GM19438 (cell line): ENCODE data around the gene SPI1.
A peak's percentile ranks its signal among the peaks of the same experiment; 100 is the strongest.

Experiments used
- ATAC-seq: cut with Tn5 transposase; IDR thresholded peaks from one replicate; pipeline ENCODE4 v1.9.1; 2021; ENCODE audit warnings: low read depth; ENCODE audit not compliant: unreplicated experiment

The SPI1 gene

DNA sequence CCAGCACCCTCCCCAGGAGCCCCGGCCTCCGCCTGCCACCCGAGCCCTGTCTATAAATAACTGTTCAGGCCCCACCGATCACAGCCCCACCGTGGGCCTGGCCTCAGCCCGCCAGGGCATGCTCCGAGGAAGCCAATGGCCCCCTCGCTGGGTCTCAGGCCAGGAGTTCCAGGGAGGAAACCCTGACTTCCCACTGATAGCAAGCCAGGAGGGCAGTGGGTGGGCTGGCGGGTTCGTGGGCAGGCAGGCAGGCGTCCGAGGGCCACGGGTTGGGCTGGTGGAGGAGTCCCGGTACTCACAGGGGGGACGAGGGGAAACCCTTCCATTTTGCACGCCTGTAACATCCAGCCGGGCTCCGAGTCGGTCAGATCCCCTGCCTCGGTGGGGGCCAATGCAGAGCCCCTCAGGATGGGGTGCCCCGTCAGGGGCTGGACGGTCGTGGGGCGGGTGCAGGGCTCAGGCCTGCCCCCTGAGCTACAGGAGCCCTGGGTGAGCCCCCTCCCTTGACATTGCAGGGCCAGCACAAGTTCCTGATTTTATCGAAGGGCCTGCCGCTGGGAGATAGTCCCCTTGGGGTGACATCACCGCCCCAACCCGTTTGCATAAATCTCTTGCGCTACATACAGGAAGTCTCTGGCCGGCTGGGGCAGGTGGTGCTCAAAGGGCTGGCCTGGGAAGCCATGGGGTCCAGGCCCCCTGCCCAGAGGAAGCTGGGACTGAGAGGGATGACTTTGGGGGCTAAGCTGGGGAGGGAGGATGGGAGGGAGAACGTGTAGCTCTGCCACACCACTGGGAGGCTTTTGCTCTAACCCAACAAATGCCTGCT is at the start of gene SPI1:
TSS of gene SPI1 (minus strand) at position 538 of the 826 bp plus-strand sequence. CDS start at position 344, 194 bp downstream.
- ATAC-seq, result peak; percentile 68

DNA sequence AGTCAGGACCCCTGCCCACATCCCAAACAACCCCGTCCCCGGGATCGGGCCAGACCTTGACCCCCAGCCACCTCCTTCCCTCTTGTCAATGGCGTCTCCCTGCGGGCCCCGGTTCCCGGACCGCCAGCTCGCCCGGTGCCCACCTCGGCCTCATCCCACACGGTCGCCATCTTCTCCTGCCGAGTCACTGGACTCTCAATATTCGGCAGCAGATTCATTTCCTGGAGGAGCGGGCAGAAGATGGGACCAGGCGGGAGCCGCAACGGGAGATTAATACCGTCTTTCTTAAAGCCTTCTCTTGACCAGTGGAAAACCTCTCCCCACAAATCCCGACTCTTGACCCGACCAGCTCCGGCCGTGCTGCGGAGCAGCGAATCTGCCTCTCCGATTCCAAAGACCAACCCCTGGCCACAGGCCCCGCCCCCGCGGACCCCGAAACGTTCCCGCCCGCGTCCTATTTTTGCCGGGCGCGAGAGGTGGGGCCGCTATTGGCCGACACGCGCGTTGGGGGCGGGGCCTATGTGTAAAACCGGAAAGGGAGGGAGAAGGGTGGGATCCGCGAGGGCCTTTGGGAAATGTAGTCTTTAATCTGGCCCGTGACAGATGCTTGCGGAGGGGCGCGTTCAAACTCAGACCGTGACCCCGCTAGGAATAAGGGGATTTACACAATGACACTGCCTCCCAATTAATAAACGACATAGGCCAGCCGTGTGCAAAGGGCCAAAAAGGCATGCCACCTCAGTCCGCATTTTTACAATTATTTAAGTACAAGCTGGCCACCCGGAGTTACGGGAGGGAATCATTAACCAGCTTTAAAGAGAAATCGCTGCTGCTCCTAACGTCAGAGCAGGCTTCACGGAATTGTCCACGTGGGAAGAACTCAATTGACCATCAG is 48.0 kb upstream of the SPI1 start, which contains the start of gene PSMC3:
TSS of gene PSMC3 (minus strand) at position 378 of the 895 bp plus-strand sequence. CDS start at position 218, 160 bp downstream.
- ATAC-seq, result peak; percentile 85

DNA sequence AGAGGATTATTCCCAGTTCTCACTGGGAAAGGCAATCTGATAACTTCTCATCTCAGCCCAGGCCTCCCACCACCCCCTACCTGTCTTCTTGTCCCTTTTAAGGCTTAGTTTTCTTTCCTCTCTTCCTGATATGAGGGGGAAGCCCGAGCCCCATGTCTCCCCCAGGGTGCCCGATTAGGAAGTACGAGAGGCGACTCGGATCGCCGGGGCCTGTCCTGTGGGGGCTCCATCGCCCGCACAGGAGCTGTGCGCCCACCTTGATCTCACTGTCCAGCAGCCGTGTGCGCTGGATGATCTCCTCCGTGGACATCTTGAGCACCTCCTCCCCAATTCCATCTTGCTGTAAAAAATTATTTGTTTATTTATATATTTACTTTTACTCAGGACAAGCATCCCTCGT is 47.3 kb upstream of the SPI1 start:
- ATAC-seq, result no peak

DNA sequence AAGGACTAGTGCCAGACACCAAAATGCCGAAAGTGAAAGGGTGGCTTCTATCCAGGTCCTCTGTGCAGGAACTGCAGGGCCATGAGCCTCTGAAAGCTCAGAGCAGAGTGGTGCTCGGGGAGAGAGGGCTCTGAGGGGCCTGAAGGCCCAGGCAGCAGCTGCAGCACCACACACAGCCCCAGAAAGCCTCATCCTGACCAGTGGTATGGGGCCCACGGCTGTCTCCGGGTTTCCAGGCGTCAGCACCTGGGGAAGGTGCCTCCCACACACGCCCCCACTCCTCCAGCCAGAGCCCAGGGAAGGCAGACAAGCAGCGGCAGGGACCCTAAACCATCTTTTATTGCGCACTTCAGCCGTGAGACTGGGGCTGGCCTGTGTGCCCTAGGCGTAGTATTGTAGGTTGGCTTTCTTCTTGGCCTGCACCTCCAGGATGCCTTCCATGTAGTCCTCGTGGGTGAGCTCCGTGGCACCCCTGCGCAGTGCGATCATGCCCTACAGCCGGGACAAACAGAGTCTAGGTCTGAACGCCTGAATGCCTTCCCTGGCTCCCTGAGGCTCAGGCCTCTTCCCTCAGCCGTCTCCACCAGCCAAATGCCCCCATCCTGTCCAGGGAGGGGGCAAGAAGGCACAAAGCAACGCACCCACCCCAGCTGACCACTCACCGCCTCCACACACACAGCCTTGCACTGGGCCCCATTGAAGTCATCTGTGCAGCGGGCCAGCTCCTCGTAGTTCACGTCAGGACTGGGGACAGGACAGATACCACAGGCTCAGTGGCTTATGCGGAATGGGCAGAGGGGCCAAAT is 40.3 kb upstream of the SPI1 start:
- ATAC-seq, result no peak

DNA sequence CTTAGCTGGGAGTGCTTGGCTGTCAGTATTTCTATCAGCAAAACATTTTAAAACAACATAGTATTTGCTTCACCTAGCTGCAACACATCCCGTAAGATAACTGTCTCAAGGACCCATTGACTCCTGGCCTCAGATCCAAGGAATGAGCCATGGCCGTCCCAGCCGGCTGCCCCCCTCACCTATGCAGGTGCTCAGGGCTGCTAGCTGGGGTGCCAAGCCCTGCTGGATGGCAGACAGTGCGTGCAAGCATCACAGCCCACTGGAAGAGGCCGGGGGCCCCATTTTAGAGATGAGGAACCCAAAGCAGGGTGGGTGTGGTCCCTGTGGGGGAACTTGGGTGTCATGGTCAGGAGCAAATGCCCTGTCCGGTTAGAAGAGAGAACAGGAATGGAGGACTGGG is 39.4 kb upstream of the SPI1 start:
- no peak for ATAC-seq

DNA sequence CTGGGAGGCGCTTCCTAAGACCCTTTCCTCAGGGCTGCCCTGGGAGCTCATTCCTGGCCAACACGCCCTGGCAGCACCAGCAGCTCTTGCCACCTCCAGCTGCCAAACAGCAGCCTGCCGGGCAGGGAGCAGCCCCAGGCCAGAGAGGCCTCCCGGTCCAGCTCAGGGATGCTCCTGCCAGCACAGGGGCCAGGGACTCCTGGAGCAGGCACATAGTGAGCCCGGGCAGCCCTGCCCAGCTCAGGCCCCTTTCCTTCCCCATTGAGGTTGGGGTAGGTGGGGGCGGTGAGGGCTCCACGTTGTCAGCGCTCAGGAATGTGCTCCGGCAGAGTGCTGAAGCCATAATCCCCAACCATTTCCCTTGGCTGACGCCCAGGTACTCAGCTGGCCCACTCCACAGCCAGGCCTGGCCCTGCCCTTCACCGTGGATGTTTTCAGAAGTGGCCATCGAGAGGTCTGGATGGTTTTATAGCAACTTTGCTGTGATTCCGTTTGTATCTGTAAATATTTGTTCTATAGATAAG is 37.7 kb upstream of the SPI1 start:
- ATAC-seq, result no peak

DNA sequence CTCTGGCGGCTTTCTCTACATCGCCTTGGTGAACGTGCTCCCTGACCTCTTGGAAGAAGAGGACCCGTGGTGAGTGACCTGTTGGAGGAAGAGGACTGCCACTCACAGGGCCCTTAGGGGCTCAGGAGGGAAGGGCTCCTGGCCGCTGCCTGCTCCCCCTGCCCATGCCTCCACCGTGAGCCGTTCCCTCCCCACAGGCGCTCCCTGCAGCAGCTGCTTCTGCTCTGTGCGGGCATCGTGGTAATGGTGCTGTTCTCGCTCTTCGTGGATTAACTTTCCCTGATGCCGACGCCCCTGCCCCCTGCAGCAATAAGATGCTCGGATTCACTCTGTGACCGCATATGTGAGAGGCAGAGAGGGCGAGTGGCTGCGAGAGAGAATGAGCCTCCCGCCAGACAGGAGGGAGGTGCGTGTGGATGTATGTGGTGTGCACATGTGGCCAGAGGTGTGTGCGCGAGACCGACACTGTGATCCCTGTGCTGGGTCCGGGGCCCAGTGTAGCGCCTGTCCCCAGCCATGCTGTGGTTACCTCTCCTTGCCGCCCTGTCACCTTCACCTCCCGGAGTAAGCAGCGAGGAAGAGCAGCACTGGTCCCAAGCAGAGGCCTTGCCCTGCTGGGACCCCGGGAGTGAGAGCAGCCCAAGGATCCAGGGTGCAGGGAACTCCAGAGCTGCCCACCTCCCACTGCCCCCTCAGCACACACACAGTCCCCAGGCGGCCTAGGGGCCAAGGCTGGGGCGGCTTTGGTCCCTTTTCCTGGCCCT is 36.9 kb upstream of the SPI1 start:
- no peak for ATAC-seq

DNA sequence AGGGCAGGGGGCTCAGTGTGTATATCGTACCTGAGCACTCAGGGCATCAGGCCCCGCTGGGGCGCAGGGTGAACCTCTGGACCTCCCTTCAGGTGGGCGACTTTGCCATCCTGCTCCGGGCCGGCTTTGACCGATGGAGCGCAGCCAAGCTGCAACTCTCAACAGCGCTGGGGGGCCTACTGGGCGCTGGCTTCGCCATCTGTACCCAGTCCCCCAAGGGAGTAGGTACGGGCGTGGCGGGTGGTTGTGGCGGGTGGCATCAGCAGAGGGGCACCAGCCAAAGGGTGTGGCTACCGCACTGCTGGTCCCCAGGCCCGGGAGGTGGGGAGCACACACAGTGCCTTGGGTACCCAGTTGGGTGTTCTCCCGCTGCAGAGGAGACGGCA is 36.3 kb upstream of the SPI1 start:
- no peak for ATAC-seq

DNA sequence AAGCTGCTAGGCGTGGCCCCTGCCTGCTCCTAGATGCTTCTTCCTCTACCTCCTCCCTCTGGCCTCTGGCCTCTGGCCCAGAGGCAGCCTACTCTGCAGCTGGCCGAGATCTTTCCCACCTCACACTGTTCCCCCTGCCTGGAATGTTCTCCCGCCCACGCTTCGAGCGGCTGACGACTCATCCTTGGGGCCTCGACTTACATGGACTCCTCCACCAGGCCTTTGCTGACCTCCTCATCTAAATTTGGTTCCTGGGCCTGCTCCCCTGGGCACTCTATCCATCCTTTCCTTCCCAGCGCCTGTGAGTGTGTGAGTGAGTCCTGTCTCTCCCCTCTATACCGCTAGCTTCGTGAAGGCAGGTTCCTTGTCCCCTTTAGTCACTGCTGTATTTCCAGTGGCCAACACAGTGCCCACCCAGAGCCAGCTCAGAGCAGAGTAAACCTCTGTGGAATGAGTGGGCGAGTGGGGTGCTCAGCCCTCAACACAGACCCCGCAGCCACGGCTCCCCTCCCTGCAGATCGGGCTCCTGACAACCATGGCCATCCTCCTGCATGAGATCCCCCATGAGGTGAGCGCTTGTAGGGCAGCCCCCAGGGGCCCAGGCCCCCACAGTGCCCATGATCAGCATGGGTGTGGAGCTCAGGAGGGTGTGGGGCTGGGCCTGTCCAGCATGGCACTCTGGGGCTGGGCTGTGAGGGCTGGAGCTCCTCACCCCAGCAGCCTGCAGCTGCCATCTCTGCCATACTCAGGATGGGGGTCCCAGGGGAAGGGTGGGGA is 35.7 kb upstream of the SPI1 start:
- no peak for ATAC-seq

DNA sequence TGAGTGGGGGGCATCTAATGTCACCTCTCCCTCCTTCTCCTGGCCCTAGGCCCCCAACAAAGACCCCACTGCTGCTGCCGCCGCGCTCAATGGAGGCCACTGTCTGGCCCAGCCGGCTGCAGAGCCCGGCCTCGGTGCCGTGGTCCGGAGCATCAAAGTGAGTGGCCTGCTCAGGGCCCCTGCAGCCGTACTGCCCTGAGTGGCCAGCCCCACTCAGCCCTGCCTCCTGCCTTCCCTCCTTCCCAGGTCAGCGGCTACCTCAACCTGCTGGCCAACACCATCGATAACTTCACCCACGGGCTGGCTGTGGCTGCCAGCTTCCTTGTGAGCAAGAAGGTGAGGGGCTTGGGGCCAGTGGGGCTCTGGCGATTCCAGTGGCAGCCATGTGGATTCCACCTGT is 35.0 kb upstream of the SPI1 start:
- no peak for ATAC-seq

DNA sequence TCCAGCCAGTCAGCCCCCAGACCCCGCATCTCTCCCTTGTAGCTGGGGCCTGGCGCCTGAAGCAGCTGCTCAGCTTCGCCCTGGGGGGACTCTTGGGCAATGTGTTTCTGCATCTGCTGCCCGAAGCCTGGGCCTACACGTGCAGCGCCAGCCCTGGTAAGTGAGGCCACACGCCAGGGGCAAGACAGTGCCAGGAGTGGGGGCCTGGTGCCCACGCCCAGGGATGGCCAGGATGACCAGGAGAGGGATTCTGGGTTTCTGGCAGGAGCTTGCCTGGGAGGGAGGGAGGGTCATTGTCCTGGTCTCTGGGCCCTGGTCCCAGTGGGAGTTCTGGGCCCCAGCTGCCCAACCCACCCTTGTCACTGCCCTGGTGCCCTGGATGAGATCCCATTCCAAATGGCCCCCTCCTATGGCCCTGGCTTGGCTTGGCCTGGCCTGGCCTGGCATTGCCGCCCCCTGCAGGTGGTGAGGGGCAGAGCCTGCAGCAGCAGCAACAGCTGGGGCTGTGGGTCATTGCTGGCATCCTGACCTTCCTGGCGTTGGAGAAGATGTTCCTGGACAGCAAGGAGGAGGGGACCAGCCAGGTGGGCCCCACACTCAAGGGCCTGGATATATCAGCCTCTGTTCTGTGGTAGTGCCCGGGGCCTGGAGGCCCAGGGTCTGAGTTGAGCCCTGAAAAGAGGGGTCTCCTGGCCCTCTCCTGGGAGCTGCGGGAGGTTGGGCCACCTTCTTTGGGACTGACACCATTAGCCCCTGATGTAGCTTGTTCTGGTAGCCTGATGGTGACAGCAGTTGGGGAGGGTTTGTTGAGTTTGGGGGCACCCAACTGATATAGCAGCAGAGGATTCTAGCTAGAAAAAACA is 33.8 kb upstream of the SPI1 start:
- ATAC-seq, result no peak

DNA sequence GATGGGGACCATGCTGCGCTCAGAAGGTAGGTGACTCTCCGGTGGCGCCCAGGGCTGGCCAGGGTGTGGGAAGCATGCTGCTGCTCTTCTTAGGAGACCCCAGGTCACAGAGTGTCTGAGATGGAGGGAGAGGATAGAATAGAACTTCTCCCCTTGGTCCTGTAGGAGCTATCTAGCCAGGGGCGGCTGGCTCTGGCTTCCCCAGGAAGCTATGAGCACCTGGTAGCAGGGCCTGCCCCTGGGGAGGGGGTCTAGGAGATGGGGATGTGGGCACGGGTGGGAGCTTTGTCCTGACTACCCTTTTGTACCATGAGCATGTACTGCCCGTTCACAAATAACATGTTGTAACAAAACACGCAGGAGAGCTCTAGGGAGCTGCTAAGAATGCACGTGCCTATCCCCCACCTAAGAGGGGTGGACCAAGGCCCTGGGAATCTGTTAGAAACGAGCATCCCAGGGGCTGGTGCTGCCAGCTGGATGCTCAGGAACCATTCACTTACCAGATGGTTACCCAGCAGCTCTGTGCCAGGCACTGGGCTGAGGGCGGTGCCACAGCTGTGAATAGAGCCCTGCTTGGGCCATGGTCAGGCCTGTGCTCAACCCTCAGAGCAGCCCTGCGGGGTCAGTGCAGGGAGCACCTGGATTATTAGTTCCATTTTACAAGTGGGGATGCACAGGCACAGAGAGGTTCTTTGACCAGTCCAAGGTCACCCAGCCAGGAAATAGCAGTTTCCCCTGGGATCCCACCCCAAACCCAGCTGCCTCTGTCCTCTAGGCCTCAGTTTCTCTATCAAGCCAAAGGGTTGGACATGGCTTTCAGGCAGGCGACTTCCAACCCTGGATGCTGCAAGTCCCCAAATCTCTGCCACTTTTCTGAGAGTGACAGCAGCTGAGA is 32.3 kb upstream of the SPI1 start:
- no peak for ATAC-seq

DNA sequence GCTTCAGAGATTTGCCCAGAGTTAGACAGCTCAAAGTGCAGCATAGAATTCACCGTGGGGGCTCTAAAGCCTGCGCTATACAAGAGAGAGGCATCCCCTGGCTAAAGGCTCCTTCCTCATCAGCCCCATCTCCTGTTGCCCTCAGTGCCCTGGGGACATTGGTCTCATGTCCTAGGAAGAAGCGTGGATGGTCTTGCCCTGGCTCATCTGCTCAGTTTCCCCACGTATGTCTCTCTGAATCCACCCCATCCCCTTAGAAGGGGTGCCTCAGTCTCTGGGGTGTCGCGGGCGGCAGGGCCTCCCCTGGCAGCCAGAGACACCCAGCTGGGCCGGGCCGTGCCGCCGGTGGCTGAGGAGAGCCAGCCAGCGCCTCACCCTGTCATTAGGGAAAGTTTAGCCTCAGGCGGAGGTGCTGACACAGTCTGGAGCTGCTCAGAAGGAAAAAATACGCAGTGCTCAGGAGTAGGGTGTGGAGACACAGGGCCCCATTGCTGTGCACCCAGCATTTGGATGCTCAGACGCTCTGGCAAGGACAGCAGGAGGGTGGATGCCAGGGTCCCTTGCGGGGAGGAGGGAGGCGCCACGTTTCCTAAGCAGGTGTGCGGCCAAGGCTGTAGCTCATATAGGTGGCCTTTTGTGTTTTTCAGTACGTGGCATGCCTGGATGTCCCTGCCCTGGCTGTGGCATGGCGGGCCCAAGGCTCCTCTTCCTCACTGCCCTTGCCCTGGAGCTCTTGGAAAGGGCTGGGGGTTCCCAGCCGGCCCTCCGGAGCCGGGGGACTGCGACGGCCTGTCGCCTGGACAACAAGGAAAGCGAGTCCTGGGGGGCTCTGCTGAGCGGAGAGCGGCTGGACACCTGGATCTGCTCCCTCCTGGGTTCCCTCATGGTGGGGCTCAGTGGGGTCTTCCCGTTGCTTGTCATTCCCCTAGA is 31.4 kb upstream of the SPI1 start:
- ATAC-seq, result no peak

DNA sequence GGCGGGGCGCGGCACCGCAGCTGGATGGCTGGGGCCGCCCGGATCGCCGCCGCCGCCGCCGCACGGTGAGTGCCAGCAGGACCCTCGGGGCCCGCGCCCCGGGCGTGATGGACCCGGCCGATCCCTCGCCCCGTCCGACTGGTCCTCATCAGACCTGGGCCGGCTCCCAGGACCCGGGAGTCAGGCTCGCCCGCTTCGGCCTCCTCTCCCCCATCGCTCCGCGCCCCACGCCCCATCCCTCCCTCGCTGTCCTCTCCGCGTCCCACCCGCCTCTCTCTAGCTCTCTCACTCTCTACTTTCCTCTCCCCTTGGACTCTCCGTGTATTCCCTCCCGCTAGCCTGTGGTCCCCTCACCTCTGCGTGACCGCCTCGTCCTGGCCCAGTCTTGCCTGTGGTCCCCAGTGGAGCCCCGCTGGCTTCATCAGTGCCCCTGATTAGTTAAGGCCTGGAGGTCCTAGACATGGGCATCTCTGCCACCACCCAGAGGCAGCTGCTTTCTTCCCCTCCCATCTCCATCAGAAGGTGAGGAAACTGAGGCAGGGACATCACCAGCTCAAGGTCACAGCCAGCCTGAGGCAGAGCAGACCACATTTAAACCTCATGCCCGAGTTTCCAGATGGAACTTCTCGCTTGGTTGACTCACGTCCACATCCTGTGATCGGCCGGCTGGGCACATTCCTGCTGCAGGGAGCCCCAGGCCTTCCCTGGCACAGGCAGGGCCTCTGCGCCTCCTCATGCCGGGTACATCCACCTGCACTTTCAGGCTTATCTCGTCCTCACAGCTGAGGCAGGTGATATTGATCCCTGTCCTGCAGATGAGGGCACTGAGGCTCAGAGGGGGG is 30.5 kb upstream of the SPI1 start:
- no peak for ATAC-seq
